ENCODE measurements around the gene CHCHD6. TPM values are rescaled to one million over a fixed set of nuclear protein-coding genes. Genes with fewer than 3 reads are reported as not detected.

Gene CHCHD6
- total RNA-seq, 1 donor from 2014 or later = 17.6 TPM

- no peak for DNase-seq (ENCODE audit: extremely low read depth, low read depth, low spot score)
Observed at GRCh38 chr3:126955004-126955790, 251.2 kb downstream of the CHCHD6 start.

DNA sequence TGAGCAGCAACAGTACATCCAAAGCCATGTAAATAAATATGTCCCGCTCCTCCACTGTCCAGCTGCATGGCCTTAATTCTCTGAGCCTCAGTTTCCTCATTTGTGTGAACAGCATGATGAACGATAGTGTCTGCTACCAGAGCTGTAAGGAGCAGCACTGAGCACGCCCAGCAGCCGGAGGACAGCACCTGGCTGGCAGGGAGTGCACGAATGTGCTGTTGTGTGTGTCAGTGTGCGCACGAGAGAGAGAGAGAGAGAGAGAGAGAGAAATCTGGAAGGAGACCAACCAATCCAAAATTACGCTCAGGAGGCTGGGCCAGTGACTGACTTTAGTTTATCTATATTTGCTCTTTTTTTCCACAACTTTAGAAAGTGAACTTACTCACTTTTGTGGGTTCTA, 252.3 kb downstream of the CHCHD6 start:
- DNase-seq (ENCODE audit: extremely low read depth, low read depth, low spot score) = no peak

GRCh38 chr3:126956866-126957650, 253.0 kb downstream of the CHCHD6 start:
- no peak for DNase-seq (ENCODE audit: extremely low read depth, low read depth, low spot score)

DNA sequence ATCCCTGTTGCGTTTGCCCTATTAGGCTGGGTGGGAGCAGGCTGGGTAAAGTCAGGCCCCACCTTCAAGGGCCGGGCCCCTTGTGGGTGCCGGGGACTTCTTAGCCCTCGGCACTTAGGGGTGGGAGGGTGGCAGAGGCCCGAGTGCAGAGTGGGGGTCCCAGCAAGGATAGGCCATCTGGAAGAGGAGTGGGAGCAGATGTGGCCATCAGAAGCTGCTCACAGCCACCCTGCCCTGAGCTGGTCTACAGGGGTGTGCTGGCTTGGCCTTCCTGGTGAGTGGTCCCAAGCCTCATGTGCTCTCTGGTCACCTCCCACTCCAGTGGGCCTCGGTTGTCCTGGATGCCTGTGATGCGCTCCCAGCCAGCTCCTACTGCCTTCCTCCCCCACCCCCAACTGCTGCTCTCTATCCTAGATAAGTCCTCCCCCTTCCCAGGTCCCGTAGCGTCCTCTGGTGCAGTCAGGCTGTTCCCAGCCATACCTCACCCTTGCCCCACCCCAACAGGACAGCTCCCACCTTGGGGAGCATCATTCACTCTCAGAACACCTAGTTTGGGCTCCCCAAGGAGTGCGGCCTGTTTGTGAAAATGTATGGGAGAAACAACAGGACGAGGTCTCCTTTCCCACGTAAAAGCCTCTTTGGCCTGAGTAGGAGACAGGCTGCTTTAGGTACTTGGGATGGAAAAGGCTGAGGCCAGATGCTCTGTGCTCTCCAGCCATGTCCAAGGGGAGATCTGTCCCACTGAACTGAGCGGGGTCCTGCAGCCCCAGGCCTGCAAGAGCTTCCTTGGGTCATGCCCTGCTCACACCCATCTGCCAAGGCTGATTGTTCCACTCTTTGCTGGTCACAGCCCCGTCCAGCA, 254.0 kb downstream of the CHCHD6 start:
- no peak for DNase-seq (ENCODE audit: extremely low read depth, low read depth, low spot score)

- DNase-seq (ENCODE audit: extremely low read depth, low read depth, low spot score) = no peak
Observed at GRCh38 chr3:126958638-126959085, 254.6 kb downstream of the CHCHD6 start.

GRCh38 chr3:126959136-126959920, 255.3 kb downstream of the CHCHD6 start:
- no peak for DNase-seq (ENCODE audit: extremely low read depth, low read depth, low spot score)

GRCh38 chr3:126959921-126960603, 256.0 kb downstream of the CHCHD6 start:
- peak; percentile 29 for DNase-seq (ENCODE audit: extremely low read depth, low read depth, low spot score)

DNA sequence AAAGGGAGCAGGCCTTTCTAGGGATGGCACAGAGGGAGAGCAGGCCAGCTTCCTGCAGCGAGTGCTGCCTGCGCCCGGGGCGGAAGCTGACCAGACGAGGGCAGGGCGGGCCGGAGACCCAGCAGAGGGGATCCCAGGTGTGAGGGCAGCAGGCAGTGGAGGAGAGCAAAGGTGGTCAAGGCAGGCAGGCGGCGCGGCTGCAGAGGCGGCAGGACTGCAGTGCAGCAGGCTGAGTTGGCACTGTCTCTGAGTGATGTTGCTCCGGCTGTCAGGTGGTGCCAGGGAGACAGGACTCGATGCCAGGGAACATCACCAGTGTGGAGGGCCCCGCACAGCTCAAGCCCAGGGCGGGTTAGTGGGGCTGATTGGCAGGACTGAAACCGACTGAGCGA, 256.6 kb downstream of the CHCHD6 start:
- no peak for DNase-seq (ENCODE audit: extremely low read depth, low read depth, low spot score)

DNA sequence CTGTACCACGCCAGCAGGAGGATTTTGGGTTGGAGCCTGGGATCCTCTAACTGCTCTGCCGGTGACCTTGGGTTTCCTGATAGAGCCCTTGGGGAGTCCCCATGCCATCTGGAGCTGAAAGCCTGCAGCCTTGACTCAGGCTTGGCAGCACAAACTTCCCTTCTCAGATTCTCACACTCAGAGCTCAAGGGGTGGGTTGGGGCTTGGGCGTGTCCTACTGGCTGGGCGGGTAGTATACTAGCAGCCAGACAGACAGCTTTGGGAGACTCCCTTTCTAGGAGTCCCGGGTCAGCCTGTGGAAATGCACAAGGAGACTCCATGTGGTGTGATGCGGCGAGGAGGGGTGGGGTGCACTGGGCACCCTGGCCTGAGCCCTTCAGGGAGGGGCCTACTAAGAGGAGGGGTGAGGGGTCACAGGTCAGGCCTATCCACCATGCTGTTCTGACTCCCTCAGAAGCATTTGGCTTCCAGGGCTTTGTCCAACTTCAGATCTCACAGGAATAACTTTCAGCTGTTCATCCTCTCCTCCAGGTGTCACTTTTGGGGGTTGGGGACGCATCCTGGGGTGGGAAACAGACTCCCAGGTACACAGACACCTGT, 257.3 kb downstream of the CHCHD6 start:
- DNase-seq (ENCODE audit: extremely low read depth, low read depth, low spot score) = no peak

GRCh38 chr3:126961791-126962461, 257.9 kb downstream of the CHCHD6 start:
- no peak for DNase-seq (ENCODE audit: extremely low read depth, low read depth, low spot score)

DNA sequence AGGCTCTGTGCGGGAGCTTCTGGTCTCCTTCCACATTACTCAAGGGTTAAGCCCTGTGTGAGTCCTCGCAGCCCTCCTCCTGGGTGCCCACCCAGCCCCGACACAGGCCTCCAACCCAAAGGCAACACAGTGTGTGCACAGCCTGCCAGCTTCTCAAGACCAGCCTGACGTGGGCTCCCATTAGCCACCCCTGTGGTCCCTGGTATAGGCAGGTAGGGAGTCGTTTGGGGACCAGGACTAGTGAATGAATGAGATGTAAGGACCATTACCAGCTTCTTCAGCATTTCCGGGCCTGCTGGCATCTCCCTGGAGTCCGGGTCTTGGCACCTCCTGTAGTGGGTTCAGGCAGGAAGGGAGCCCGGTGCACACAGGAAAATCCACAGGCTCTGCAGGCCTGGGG, 258.7 kb downstream of the CHCHD6 start:
- no peak for DNase-seq (ENCODE audit: extremely low read depth, low read depth, low spot score)

DNA sequence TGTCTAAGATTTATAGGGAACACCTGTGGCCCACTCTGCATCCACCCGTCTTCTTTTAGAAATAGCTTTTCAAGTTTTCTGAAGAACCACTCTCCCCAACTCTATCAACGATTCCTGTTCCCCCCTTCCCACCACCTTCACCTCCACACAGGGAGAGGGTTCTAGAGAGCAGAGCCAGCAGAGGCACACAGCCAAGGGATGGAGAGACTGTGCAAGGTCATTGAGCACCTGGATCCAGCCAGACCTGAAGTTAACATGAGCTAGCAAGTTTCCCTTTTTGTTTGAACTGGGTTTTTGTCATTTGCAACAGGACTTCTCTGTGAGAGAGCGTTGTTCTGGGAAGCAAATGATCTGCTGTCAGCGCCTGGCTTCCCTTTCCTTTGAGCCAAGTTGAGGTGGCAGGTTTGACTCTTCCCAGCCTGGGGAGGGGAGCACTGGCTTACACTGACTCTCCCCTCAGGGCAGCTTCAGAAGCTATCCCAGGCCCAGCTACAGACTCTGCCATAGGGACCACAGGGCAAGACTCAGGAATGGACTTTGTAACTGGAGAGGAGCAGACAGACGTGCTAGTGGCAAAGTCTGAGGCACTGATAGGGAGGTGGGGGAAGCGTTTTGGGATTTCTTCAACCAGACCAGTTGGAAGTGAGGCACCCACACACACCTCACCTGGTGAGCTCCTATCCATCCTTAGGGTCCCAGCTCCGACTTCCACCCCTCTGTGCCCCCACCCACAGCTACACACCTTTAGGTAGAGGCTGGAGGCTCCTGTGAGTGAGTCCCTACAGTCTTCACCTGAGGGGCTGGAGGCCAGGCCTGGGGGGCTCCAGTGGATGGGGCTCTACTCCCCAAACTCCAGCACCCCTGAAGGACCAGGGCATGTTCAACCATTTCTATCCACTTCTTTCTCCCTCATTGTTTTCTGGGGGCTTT, 259.5 kb downstream of the CHCHD6 start:
- no peak for DNase-seq (ENCODE audit: extremely low read depth, low read depth, low spot score)

DNA sequence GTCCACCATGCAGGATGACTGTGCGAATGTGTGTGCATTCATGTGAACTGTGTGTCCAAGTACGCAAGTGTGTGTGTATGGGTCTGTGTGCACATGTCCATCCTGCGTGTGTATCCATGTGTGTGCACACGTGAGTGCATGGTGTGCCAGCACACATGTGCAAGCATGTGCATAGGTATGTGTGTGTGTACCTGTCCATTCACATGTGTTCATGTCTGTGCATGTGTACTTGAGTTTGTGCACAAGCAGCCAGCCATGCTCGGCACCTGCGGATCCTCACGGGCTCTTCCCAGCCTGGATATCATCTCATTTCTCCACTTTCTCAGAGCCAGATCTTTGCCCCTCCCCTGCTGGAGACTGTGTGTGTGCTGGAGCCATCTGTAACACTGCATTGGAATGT, 260.2 kb downstream of the CHCHD6 start:
- DNase-seq (ENCODE audit: extremely low read depth, low read depth, low spot score) = no peak

GRCh38 chr3:126964950-126965349, 260.9 kb downstream of the CHCHD6 start:
- no peak for DNase-seq (ENCODE audit: extremely low read depth, low read depth, low spot score)

DNA sequence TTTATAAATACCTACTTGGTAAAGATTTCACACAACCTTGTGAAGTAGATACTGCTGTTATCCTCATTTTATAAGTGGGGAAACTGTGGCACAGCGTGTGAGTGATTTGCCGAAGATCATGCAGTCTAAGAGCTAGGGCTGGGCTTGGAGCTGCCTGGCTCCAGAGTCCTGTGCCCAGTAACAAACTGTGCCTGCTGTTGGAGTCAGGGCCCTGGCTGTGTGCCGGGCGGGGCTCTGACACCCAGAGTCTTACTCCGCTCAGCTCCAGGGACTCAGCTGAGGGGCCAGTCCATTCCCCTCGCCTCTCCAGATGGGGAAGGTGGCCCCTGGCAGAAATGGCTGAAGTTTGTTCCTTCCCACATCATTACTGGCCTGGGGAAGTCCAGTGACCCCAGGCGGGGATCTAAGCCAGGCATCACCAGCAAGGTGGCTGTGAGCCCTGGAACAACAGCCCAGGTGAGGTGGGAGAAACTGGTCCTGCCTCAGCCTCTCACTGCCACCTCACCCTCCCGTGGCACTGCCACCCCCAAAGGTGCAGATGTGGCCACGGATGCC, 261.6 kb downstream of the CHCHD6 start:
- no peak for DNase-seq (ENCODE audit: extremely low read depth, low read depth, low spot score)

DNA sequence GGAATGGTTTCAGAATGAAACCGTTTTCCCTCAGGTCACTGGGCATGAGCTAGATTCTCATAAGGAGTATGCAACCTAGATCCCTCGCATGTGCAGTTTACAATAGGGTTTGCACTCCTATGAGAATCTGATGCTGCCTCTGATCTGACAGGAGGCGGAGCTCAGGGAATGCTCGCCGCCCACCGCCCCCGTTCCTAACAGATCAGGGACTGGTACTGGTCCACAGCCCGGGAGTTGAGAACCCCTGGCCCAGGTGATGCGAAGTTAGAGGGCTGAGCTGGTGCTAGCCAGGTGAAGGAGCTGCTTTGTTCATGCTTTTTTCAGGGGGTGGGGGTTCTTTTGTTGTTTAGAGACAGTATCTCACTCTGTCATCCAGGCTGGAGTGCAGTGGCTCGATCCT, 263.3 kb downstream of the CHCHD6 start:
- no peak for DNase-seq (ENCODE audit: extremely low read depth, low read depth, low spot score)
